GM12892 (cell line): ENCODE data around the gene ANO2.

Source experiments
- POLR2A ChIP-seq: IDR thresholded peaks from 2 replicates; pipeline ENCODE4 v1.6.1; 2011; ENCODE audit warnings: low read depth, low read length, control low read depth
- POLR2AphosphoS5 ChIP-seq: IDR thresholded peaks from 2 replicates; pipeline ENCODE4 v1.6.1; 2011; ENCODE audit warnings: low read depth, low read length, control low read depth
- TAF1 ChIP-seq: IDR thresholded peaks from 2 replicates; pipeline ENCODE4 v1.6.1; 2011; ENCODE audit warnings: low read depth, mild to moderate bottlenecking, control low read depth, low read length, borderline replicate concordance

DNA sequence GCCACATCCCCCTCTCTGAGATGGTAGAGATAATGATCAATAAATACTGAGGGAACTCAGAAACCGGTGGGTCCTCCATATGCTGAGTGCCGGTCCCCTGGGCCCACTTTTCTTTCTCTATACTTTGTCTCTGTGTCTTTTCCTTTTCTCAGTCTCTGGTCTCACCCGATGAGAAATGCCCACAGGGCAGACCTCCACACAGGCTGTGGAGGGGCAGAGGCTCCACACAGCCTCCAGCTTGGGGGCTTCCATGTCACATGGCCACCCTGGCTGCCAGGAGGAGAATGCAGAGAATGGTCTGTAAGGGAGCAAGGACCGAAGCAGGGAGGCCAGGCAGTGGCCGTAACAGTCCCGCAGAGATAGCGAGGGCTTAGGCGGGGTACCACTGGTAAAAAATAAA is 407.3 kb downstream of the ANO2 start:
- no peak for TF ChIP-seq POLR2A
- TF ChIP-seq POLR2AphosphoS5 = no peak
- TF ChIP-seq TAF1 = no peak
